SK-MEL-5 (cell line): ENCODE measurements around the gene ATAD3A. TPM values are rescaled to one million over a fixed set of nuclear protein-coding genes. Genes with fewer than 3 reads are reported as not detected.
"Not testable (repeated sequence)": the region's sequence is repeated elsewhere in the genome, so short reads cannot be mapped to it uniquely, and the experiment has no call there.

ENCODE experiments used
- DNase-seq: peaks from one replicate; pipeline ENCODE4 v3.0.0-alpha.2; 2016; ENCODE audit warnings: low read depth, low spot score
- in situ Hi-C: cut with HindIII; loops from 2 replicates; pipeline ENCODE4 v1.10.0; 2016; ENCODE audit warnings: low sequenced_read_pairs, high pct_unique_total_duplicates, low pct_unique_long_range_greater_than_20kb
- total RNA-seq: library from RNA; depleted of rRNA; stranded (reverse); fragments of >200 nt; shearing (Covaris generic); gene quantifications from 2 replicates; pipeline ENCODE4 v1.2.3, GENCODE V29; 2014

Gene ATAD3A
- total RNA-seq, 1 experiment from 2014 or later, result 36.5 TPM

- DNase-seq, in situ Hi-C loops: not testable (repeated sequence)
Observed at GRCh38 chr1:1484976-1485750, 26.8 kb upstream of the ATAD3A start.

- in situ Hi-C loops, DNase-seq: not testable (repeated sequence)
Observed at GRCh38 chr1:1485755-1486317, 26.1 kb upstream of the ATAD3A start.

- in situ Hi-C loops, result no loop called here
- DNase-seq, result no peak
Observed at GRCh38 chr1:1487701-1488100, 24.3 kb upstream of the ATAD3A start.

GRCh38 chr1:1489231-1489630 is 22.7 kb upstream of the ATAD3A start:
- in situ Hi-C loops, result no loop called here
- no peak for DNase-seq

- no peak for DNase-seq
- in situ Hi-C loops, result no loop called here
Observed at GRCh38 chr1:1489861-1490260, 22.1 kb upstream of the ATAD3A start.

- in situ Hi-C loops, result no loop called here
- no peak for DNase-seq
Observed at GRCh38 chr1:1490633-1491230, 21.2 kb upstream of the ATAD3A start.

- no peak for DNase-seq
- in situ Hi-C loops, result no loop called here
Observed at GRCh38 chr1:1491601-1492000, 20.4 kb upstream of the ATAD3A start.

- DNase-seq, in situ Hi-C loops: not testable (repeated sequence)
Observed at GRCh38 chr1:1494311-1494710, 17.7 kb upstream of the ATAD3A start.

- DNase-seq, in situ Hi-C loops: not testable (repeated sequence)
Observed at GRCh38 chr1:1495461-1495975, 16.4 kb upstream of the ATAD3A start.

- in situ Hi-C loops, result not testable (repeated sequence)
- DNase-seq, result peak; percentile 73
Observed at GRCh38 chr1:1504777-1505365, 7.1 kb upstream of the ATAD3A start.

- DNase-seq, result peak; percentile 45
- in situ Hi-C loops, result not testable (repeated sequence)
Observed at GRCh38 chr1:1505366-1505798, 6.6 kb upstream of the ATAD3A start.

GRCh38 chr1:1505801-1506200 is 6.2 kb upstream of the ATAD3A start:
- DNase-seq, in situ Hi-C loops: not testable (repeated sequence)

GRCh38 chr1:1507305-1507704 is 4.7 kb upstream of the ATAD3A start:
- in situ Hi-C loops, result no loop called here
- DNase-seq, result no peak

- DNase-seq, in situ Hi-C loops: not testable (repeated sequence)
Observed at GRCh38 chr1:1508775-1509464, 3.0 kb upstream of the ATAD3A start.

- in situ Hi-C loops, DNase-seq: not testable (repeated sequence)
Observed at GRCh38 chr1:1509465-1509850, 2.5 kb upstream of the ATAD3A start.

- in situ Hi-C loops, result no loop called here
- peak; percentile 44 for DNase-seq
Observed at GRCh38 chr1:1510912-1511532, 940 bp upstream of the ATAD3A start.

GRCh38 chr1:1512425-1512824 is 463 bp downstream of the ATAD3A start:
- DNase-seq, in situ Hi-C loops: not testable (repeated sequence)
